Type B pancreatic cell (in vitro differentiated cells): ENCODE measurements around the gene MYL4. TPM values are rescaled to one million over a fixed set of nuclear protein-coding genes. Genes with fewer than 3 reads are reported as not detected.

Experiments used
- DNase-seq: peaks from one replicate; pipeline ENCODE4 v3.0.0; 2021; ENCODE audit warnings: mixed read lengths; ENCODE audit not compliant: unreplicated experiment; ENCODE audit errors: extremely low spot score
- H3K27ac Mint-ChIP-seq: 2 replicates; pipeline ENCODE4 v1.8.0; 2021; ENCODE audit warnings: mild to moderate bottlenecking, mixed read lengths
- H3K27me3 Mint-ChIP-seq: 2 replicates; pipeline ENCODE4 v1.8.0; 2021; ENCODE audit warnings: mixed read lengths
- H3K36me3 Mint-ChIP-seq: 2 replicates; pipeline ENCODE4 v1.8.0; 2021; ENCODE audit warnings: mixed read lengths
- H3K4me1 Mint-ChIP-seq: one replicate; pipeline ENCODE4 v1.8.0; 2021; ENCODE audit warnings: mixed read lengths; ENCODE audit not compliant: unreplicated experiment
- H3K4me3 Mint-ChIP-seq: 2 replicates; pipeline ENCODE4 v1.8.0; 2021; ENCODE audit warnings: mild to moderate bottlenecking, mixed read lengths
- H3K9me3 Mint-ChIP-seq: 2 replicates; pipeline ENCODE4 v1.8.0; 2021; ENCODE audit warnings: mixed read lengths
- CTCF ChIP-seq: fragments of 200-600 bp; sonication (generic); conservative IDR thresholded peaks from 2 replicates; pipeline ENCODE4 v1.5.0; 2021; ENCODE audit warnings: antibody characterized with exemption, mild to moderate bottlenecking
- total RNA-seq: library from RNA; stranded (reverse); gene quantifications from 2 replicates; pipeline ENCODE4 v1.2.1, GENCODE V29; 2021; ENCODE audit warnings: low replicate concordance

The MYL4 gene
- total RNA-seq, 1 donor from 2014 or later = 5.1 TPM

- no peak for TF ChIP-seq CTCF
- Mint-ChIP-seq H3K27me3 (peaks cover 3% of the 10 kb centered on the region), H3K27ac (no peak overlapping the region), H3K9me3 (no peaks in the 10 kb centered on the region), H3K4me1 (peaks cover 7% of the 10 kb centered on the region), H3K4me3 (no peak overlapping the region), H3K36me3 (peaks cover 4% of the 10 kb centered on the region)
- no peak for DNase-seq
These were observed 10.7 kb downstream of the MYL4 start for GRCh38 chr17:47219621-47220475.

GRCh38 chr17:47220531-47220999 lies 11.4 kb downstream of the MYL4 start:
- H3K4me3 Mint-ChIP-seq = no peak overlapping the region
- no peak for DNase-seq
- TF ChIP-seq CTCF = no peak
- H3K27ac Mint-ChIP-seq = no peak overlapping the region
- H3K36me3 Mint-ChIP-seq = peaks cover 4% of the 10 kb centered on the region
- H3K9me3 Mint-ChIP-seq = no peaks in the 10 kb centered on the region
- H3K4me1 Mint-ChIP-seq = peaks cover 7% of the 10 kb centered on the region
- peaks cover 3% of the 10 kb centered on the region for H3K27me3 Mint-ChIP-seq

GRCh38 chr17:47221154-47221553 lies 12.0 kb downstream of the MYL4 start:
- no peaks in the 10 kb centered on the region for H3K9me3 Mint-ChIP-seq
- no peak overlapping the region for H3K4me3 Mint-ChIP-seq
- peaks cover 3% of the 10 kb centered on the region for H3K27me3 Mint-ChIP-seq
- H3K36me3 Mint-ChIP-seq = peaks cover 4% of the 10 kb centered on the region
- DNase-seq = no peak
- no peak for TF ChIP-seq CTCF
- H3K4me1 Mint-ChIP-seq = peaks cover 7% of the 10 kb centered on the region
- H3K27ac Mint-ChIP-seq = no peak overlapping the region

GRCh38 chr17:47222047-47222446 lies 12.9 kb downstream of the MYL4 start:
- Mint-ChIP-seq H3K9me3 (no peaks in the 10 kb centered on the region), H3K36me3 (peaks cover 4% of the 10 kb centered on the region), H3K27ac (no peak overlapping the region), H3K4me1 (peaks cover 7% of the 10 kb centered on the region), H3K27me3 (peaks cover 3% of the 10 kb centered on the region), H3K4me3 (no peak overlapping the region)
- TF ChIP-seq CTCF = no peak
- no peak for DNase-seq

- Mint-ChIP-seq H3K27me3 (peaks cover 3% of the 10 kb centered on the region), H3K9me3 (no peaks in the 10 kb centered on the region), H3K4me1 (peaks cover 7% of the 10 kb centered on the region), H3K36me3 (peaks cover 4% of the 10 kb centered on the region), H3K4me3 (no peak overlapping the region), H3K27ac (no peak overlapping the region)
- DNase-seq = no peak
- TF ChIP-seq CTCF = no peak
These were observed 13.9 kb downstream of the MYL4 start for GRCh38 chr17:47223007-47223406.
